ENCODE data around the gene ATP8B1.

GRCh38 chr18:57674891-57675290, 128.2 kb downstream of the ATP8B1 start:
- TF ChIP-seq CTCF (IDR thresholded peaks at IDR 0.05), result no peak
- TF ChIP-seq POLR2A (IDR thresholded peaks at IDR 0.05), result no peak
